CD4-positive, alpha-beta T cell treated with Interferon gamma for 1 hour (primary cell): ENCODE data around the gene CMC2.

Experiments
- DNase-seq: peaks from one replicate; pipeline ENCODE4 v3.0.0-alpha.2; 2020

Gene CMC2

GRCh38 chr16:80971819-80972218 is 34.9 kb downstream of the CMC2 start:
- DNase-seq: no peak

GRCh38 chr16:80969114-80969484 is 37.6 kb downstream of the CMC2 start:
- no peak for DNase-seq

GRCh38 chr16:80968386-80969113 is 38.1 kb downstream of the CMC2 start:
- DNase-seq: no peak

GRCh38 chr16:80966617-80967016 is 40.1 kb downstream of the CMC2 start:
- no peak for DNase-seq

GRCh38 chr16:80964351-80964750 is 42.3 kb downstream of the CMC2 start:
- no peak for DNase-seq

- no peak for DNase-seq
Measured at GRCh38 chr16:80962879-80963278, 43.8 kb downstream of the CMC2 start.

- DNase-seq: no peak
Measured at GRCh38 chr16:80958284-80958683, 48.4 kb downstream of the CMC2 start.

- DNase-seq: no peak
Measured at GRCh38 chr16:80954985-80955384, 51.7 kb downstream of the CMC2 start.

- peak; percentile 4 for DNase-seq
Measured at GRCh38 chr16:80948886-80949493, 57.7 kb downstream of the CMC2 start.

GRCh38 chr16:80947708-80948625 is 58.7 kb downstream of the CMC2 start:
- DNase-seq: no peak

GRCh38 chr16:80947239-80947638 is 59.4 kb downstream of the CMC2 start:
- DNase-seq: no peak

GRCh38 chr16:80946481-80946880 is 60.2 kb downstream of the CMC2 start:
- no peak for DNase-seq

GRCh38 chr16:80940069-80940856 is 66.4 kb downstream of the CMC2 start:
- no peak for DNase-seq

- no peak for DNase-seq
Measured at GRCh38 chr16:80938879-80939260, 67.8 kb downstream of the CMC2 start.

- no peak for DNase-seq
Measured at GRCh38 chr16:80938004-80938878, 68.4 kb downstream of the CMC2 start.

- DNase-seq: no peak
Measured at GRCh38 chr16:80936410-80936809, 70.3 kb downstream of the CMC2 start.

GRCh38 chr16:80935691-80936090 is 71.0 kb downstream of the CMC2 start:
- DNase-seq: no peak

GRCh38 chr16:80932708-80933095 is 74.0 kb downstream of the CMC2 start:
- DNase-seq: no peak

GRCh38 chr16:80931801-80932707 is 74.6 kb downstream of the CMC2 start:
- no peak for DNase-seq

- no peak for DNase-seq
Measured at GRCh38 chr16:80924372-80924978, 82.2 kb downstream of the CMC2 start.
